ENCODE data around the gene DDX23. TPM values are rescaled to one million over a fixed set of nuclear protein-coding genes. Genes with fewer than 3 reads are reported as not detected.

DDX23 gene
- total RNA-seq, 1 experiment from 2014 or later: 130 TPM

DNA sequence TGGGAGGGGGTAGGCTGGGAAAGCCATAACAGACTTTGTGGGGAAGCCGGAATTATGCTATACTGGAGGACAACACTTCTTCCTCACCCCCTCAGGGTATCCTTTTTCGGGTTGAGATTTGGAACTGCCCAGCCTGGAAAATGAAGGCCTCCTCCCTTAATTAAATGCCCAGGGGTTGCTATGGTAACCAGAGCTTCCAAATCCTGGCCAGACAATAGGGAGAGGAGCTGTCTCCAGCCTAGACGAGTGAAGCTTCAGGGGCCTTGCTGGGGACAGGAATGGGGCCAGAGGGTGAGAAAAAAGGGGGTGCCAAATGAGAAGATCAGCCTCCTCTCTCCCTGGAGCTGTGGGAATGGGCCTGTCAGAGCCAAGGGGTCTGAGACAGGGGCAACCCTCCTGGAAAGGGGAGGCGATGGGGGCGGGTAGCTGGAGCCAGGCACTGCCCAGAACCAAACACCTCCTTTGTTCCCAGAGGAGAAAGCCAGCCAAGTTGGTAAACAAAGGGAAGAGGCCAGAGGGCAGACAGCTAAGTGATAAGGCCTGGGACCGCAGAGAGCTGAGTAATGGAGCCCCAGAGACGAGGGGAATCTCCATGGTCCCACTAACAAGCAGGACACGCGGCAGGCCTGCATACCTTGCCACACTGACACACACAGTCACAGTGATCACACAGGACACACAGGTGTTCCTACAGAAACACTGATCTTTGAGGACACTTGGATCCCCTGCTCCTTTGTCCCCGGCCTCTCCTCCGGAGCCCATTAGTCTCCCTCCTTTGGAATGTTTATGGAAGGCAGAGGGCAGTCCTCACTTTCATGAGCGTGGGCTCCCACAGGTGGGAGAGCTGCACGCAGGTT lies 31.6 kb upstream of the DDX23 start:
- in situ Hi-C loops (cut with HindIII; ENCODE audit: low pct_unique_long_range_greater_than_20kb, low sequenced_read_pairs) (no loop called here), intact Hi-C loops (cut with micrococcal nuclease; ENCODE audit: unreplicated experiment) (no loop called here)
- ChIA-PET POLR2A (no interaction called here), CTCF (interaction anchor here (0.7 to 2.2 kb wide), 3 partner anchors 28 to 105 kb away, joined by 4 to 9 read pairs (median 5); partner anchors contain the start of gene DDX23)
- Histone ChIP-seq H3K4me1 (ENCODE audit: control insufficient read depth, insufficient read depth, low read length) (peaks cover 14% of the 10 kb centered on the region), H3K4me3 (ENCODE audit: low read depth in 2 of 2, low read length in 2 of 2) (no peak overlapping the region), H3K36me3 (ENCODE audit: control insufficient read depth, insufficient read depth, low read length) (no peaks in the 10 kb centered on the region), H3K27ac (ENCODE audit: low read length) (peak overlapping the region; percentile 37; the same call in 1 of the 2 replicates), H3K27me3 (ENCODE audit: control insufficient read depth, insufficient read depth, low read length) (no peaks in the 10 kb centered on the region), H3K9me3 (ENCODE audit: control insufficient read depth, insufficient read depth, low read depth, low read length) (no peaks in the 10 kb centered on the region)
- DNase-seq (ENCODE audit: low read depth, low spot score) (no peak), ATAC-seq (peak; percentile 61)
- no TSS peak for BruUV-seq (replicated peaks)
- no peak for TF ChIP-seq POLR2AphosphoS5 (IDR thresholded peaks at IDR 0.05; ENCODE audit: low read depth, low read length)
- TF ChIP-seq TCF7L2 (IDR thresholded peaks at IDR 0.05; ENCODE audit: low read depth, low read length): no peak
- TF ChIP-seq, protein P1, sequence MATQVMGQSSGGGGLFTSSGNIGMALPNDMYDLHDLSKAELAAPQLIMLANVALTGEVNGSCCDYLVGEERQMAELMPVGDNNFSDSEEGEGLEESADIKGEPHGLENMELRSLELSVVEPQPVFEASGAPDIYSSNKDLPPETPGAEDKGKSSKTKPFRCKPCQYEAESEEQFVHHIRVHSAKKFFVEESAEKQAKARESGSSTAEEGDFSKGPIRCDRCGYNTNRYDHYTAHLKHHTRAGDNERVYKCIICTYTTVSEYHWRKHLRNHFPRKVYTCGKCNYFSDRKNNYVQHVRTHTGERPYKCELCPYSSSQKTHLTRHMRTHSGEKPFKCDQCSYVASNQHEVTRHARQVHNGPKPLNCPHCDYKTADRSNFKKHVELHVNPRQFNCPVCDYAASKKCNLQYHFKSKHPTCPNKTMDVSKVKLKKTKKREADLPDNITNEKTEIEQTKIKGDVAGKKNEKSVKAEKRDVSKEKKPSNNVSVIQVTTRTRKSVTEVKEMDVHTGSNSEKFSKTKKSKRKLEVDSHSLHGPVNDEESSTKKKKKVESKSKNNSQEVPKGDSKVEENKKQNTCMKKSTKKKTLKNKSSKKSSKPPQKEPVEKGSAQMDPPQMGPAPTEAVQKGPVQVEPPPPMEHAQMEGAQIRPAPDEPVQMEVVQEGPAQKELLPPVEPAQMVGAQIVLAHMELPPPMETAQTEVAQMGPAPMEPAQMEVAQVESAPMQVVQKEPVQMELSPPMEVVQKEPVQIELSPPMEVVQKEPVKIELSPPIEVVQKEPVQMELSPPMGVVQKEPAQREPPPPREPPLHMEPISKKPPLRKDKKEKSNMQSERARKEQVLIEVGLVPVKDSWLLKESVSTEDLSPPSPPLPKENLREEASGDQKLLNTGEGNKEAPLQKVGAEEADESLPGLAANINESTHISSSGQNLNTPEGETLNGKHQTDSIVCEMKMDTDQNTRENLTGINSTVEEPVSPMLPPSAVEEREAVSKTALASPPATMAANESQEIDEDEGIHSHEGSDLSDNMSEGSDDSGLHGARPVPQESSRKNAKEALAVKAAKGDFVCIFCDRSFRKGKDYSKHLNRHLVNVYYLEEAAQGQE (IDR thresholded peaks at IDR 0.05; ENCODE audit: insufficient read depth in 1 of 2, low read depth in 2 of 2, low read length in 1 of 2): no peak
- TF ChIP-seq CTCF (IDR thresholded peaks at IDR 0.05): no peak
- TF ChIP-seq SIN3A (IDR thresholded peaks at IDR 0.05; ENCODE audit: borderline replicate concordance, insufficient read depth, low read depth, low read length): no peak

DNA sequence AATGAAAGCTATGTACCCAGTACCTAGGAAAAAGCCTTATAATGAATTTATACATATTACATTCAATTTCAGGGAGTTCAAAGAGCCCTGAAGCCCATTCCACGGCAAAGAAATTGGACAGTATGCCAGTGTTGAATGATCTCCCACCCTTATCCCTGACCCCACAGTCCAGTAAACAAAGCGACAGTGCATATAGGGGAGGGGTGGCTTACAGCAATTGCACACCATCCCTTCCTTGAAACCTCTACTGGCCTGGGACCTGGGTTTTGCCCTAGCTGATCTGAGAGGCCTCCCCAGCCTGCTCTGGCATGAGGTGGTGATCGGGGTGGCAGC lies 31.0 kb upstream of the DDX23 start:
- ChIA-PET POLR2A (no interaction called here), CTCF (interaction anchor here (0.7 to 2.2 kb wide), 3 partner anchors 27 to 91 kb away, joined by 4 to 9 read pairs (median 5); partner anchors contain the start of gene DDX23)
- no TSS peak for BruUV-seq (replicated peaks)
- Histone ChIP-seq H3K9me3 (ENCODE audit: control insufficient read depth, insufficient read depth, low read depth, low read length) (no peaks in the 10 kb centered on the region), H3K4me3 (ENCODE audit: low read depth in 2 of 2, low read length in 2 of 2) (no peak overlapping the region), H3K4me1 (ENCODE audit: control insufficient read depth, insufficient read depth, low read length) (peaks cover 14% of the 10 kb centered on the region), H3K36me3 (ENCODE audit: control insufficient read depth, insufficient read depth, low read length) (no peaks in the 10 kb centered on the region), H3K27ac (ENCODE audit: low read length) (no peak overlapping the region), H3K27me3 (ENCODE audit: control insufficient read depth, insufficient read depth, low read length) (no peaks in the 10 kb centered on the region)
- TF ChIP-seq SIN3A (IDR thresholded peaks at IDR 0.05; ENCODE audit: borderline replicate concordance, insufficient read depth, low read depth, low read length): no peak
- TF ChIP-seq, protein P1 (IDR thresholded peaks at IDR 0.05; ENCODE audit: insufficient read depth in 1 of 2, low read depth in 2 of 2, low read length in 1 of 2): no peak
- TF ChIP-seq CTCF (IDR thresholded peaks at IDR 0.05): no peak
- TF ChIP-seq POLR2AphosphoS5 (IDR thresholded peaks at IDR 0.05; ENCODE audit: low read depth, low read length): no peak
- TF ChIP-seq TCF7L2 (IDR thresholded peaks at IDR 0.05; ENCODE audit: low read depth, low read length): no peak
- no peak for DNase-seq (ENCODE audit: low read depth, low spot score)
- ATAC-seq: peak; percentile 16; the same call in 1 of the 2 replicates
- in situ Hi-C loops (cut with HindIII; ENCODE audit: low pct_unique_long_range_greater_than_20kb, low sequenced_read_pairs): no loop called here
- intact Hi-C loops (cut with micrococcal nuclease; ENCODE audit: unreplicated experiment): no loop called here
